Measurements from ENCODE around the gene CCDC154. TPM values are rescaled to one million over a fixed set of nuclear protein-coding genes. Genes with fewer than 3 reads are reported as not detected.
A peak's percentile ranks its signal among the peaks of the same experiment; 100 is the strongest.

Gene CCDC154
- total and polyA plus RNA-seq, 2 experiments from 2014 or later: 0.31 TPM; not detected in 1

DNA sequence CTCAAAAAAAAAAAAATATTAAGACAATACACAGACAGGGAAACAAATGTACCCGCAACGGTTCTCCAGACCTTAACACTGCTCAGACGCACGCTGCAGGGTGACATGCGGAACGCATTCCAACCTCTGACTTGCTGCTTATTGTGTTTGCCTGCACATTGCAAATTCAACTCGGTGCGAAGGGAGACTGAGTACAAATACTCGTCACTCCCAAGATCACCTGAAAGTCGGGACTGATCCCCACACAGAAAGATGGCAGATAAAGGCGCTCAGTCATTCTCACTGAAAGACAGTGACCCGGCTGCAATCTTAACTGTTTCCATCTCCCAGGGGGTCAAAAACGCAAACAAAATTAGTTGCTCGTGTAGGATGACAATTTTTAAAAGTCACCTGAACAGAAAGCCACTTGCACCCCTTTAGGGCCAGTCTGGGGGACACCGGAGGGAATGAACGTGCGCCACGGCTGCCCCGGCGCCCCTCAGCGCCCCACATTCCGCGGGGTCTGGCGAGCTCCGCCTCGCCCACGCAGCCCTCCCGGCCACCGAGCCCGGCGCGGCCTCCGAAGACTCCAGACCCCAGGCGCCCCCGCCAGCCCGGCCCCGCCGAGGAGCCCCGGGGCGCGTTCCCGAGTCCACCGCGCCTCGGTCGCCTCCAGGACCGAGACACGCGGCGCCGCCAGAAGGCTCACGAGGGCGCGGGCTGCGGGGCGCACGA is 29.9 kb upstream of the CCDC154 start (continued):
- TF ChIP-seq EZH2phosphoT487 (IDR thresholded peaks at IDR 0.05; ENCODE audit: unreplicated experiment): no peak
- no peak for TF ChIP-seq ZNF114 (CRISPR knock-in tag; IDR thresholded peaks at IDR 0.05)
- no peak for TF ChIP-seq EZH2 (IDR thresholded peaks at IDR 0.05; ENCODE audit: low read depth, unreplicated experiment)
- TF ChIP-seq, protein P1, sequence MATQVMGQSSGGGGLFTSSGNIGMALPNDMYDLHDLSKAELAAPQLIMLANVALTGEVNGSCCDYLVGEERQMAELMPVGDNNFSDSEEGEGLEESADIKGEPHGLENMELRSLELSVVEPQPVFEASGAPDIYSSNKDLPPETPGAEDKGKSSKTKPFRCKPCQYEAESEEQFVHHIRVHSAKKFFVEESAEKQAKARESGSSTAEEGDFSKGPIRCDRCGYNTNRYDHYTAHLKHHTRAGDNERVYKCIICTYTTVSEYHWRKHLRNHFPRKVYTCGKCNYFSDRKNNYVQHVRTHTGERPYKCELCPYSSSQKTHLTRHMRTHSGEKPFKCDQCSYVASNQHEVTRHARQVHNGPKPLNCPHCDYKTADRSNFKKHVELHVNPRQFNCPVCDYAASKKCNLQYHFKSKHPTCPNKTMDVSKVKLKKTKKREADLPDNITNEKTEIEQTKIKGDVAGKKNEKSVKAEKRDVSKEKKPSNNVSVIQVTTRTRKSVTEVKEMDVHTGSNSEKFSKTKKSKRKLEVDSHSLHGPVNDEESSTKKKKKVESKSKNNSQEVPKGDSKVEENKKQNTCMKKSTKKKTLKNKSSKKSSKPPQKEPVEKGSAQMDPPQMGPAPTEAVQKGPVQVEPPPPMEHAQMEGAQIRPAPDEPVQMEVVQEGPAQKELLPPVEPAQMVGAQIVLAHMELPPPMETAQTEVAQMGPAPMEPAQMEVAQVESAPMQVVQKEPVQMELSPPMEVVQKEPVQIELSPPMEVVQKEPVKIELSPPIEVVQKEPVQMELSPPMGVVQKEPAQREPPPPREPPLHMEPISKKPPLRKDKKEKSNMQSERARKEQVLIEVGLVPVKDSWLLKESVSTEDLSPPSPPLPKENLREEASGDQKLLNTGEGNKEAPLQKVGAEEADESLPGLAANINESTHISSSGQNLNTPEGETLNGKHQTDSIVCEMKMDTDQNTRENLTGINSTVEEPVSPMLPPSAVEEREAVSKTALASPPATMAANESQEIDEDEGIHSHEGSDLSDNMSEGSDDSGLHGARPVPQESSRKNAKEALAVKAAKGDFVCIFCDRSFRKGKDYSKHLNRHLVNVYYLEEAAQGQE (IDR thresholded peaks at IDR 0.05; ENCODE audit: unreplicated experiment): no peak
- no peak for TF ChIP-seq STAT1 (IDR thresholded peaks at IDR 0.05; ENCODE audit: unreplicated experiment)

DNA sequence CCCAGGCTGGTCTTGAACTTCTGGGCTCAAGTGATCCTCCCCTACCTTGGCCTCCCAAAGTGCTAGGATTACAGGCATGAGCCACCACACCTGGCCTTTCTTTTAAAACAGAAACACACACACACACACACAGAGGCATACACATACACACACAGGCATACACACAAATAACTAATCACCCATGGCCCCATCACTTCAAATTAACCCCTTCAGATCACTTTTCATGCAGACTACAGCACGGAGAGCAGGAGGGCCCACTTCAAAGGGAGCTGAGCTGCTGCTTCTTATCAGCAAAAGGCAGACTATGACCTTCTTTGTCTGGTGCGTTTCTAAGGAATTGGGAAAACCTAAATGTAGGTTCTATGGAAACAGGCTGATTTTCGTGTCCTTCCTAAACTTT is 28.6 kb upstream of the CCDC154 start:
- DNase-seq (ENCODE audit: low spot score): no peak
- Histone ChIP-seq H2AFZ (no peak overlapping the region), H3K36me3 (ENCODE audit: insufficient read depth) (no peaks in the 10 kb centered on the region), H3K27ac (ENCODE audit: low read depth) (no peak overlapping the region), H3K4me3 (no peak overlapping the region), H3K9me2 (ENCODE audit: insufficient read depth) (no peaks in the 10 kb centered on the region), H3K4me1 (ENCODE audit: insufficient read depth) (peaks cover 3% of the 10 kb centered on the region; the same call in 1 of the 2 replicates), H3K79me2 (replicated peaks; ENCODE audit: insufficient read depth) (peaks cover 64% of the 10 kb centered on the region), H4K20me1 (replicated peaks; ENCODE audit: insufficient read depth) (peaks cover 26% of the 10 kb centered on the region), H3K27me3 (ENCODE audit: insufficient read depth) (no peaks in the 10 kb centered on the region), H3F3A (replicated peaks; ENCODE audit: low read depth) (no peaks in the 10 kb centered on the region), H3K4me2 (no peak overlapping the region)
- Mint-ChIP-seq H3K4me3 (peak overlapping the region; percentile 47), H3K36me3 (ENCODE audit: low read depth) (peaks cover 3% of the 10 kb centered on the region), H3K4me1 (peaks cover 11% of the 10 kb centered on the region), H3K9me3 (peaks cover 19% of the 10 kb centered on the region; the same call in 2 of the 3 replicates), H3K27ac (peak overlapping the region; percentile 4; the same call in 1 of the 2 replicates), H3K27me3 (ENCODE audit: insufficient read depth, low read depth, poor library complexity) (peaks cover 12% of the 10 kb centered on the region)
- no peak for ATAC-seq
- no peak for TF ChIP-seq NANOG (IDR thresholded peaks at IDR 0.05; ENCODE audit: borderline replicate concordance)
- TF ChIP-seq POLR2AphosphoS5 (IDR thresholded peaks at IDR 0.05; ENCODE audit: low read depth): no peak
- no peak for TF ChIP-seq EZH2 (IDR thresholded peaks at IDR 0.05; ENCODE audit: low read depth, unreplicated experiment)
- TF ChIP-seq CREB1 (CRISPR knock-in tag; IDR thresholded peaks at IDR 0.05; ENCODE audit: low read depth): no peak
- TF ChIP-seq, protein P2, sequence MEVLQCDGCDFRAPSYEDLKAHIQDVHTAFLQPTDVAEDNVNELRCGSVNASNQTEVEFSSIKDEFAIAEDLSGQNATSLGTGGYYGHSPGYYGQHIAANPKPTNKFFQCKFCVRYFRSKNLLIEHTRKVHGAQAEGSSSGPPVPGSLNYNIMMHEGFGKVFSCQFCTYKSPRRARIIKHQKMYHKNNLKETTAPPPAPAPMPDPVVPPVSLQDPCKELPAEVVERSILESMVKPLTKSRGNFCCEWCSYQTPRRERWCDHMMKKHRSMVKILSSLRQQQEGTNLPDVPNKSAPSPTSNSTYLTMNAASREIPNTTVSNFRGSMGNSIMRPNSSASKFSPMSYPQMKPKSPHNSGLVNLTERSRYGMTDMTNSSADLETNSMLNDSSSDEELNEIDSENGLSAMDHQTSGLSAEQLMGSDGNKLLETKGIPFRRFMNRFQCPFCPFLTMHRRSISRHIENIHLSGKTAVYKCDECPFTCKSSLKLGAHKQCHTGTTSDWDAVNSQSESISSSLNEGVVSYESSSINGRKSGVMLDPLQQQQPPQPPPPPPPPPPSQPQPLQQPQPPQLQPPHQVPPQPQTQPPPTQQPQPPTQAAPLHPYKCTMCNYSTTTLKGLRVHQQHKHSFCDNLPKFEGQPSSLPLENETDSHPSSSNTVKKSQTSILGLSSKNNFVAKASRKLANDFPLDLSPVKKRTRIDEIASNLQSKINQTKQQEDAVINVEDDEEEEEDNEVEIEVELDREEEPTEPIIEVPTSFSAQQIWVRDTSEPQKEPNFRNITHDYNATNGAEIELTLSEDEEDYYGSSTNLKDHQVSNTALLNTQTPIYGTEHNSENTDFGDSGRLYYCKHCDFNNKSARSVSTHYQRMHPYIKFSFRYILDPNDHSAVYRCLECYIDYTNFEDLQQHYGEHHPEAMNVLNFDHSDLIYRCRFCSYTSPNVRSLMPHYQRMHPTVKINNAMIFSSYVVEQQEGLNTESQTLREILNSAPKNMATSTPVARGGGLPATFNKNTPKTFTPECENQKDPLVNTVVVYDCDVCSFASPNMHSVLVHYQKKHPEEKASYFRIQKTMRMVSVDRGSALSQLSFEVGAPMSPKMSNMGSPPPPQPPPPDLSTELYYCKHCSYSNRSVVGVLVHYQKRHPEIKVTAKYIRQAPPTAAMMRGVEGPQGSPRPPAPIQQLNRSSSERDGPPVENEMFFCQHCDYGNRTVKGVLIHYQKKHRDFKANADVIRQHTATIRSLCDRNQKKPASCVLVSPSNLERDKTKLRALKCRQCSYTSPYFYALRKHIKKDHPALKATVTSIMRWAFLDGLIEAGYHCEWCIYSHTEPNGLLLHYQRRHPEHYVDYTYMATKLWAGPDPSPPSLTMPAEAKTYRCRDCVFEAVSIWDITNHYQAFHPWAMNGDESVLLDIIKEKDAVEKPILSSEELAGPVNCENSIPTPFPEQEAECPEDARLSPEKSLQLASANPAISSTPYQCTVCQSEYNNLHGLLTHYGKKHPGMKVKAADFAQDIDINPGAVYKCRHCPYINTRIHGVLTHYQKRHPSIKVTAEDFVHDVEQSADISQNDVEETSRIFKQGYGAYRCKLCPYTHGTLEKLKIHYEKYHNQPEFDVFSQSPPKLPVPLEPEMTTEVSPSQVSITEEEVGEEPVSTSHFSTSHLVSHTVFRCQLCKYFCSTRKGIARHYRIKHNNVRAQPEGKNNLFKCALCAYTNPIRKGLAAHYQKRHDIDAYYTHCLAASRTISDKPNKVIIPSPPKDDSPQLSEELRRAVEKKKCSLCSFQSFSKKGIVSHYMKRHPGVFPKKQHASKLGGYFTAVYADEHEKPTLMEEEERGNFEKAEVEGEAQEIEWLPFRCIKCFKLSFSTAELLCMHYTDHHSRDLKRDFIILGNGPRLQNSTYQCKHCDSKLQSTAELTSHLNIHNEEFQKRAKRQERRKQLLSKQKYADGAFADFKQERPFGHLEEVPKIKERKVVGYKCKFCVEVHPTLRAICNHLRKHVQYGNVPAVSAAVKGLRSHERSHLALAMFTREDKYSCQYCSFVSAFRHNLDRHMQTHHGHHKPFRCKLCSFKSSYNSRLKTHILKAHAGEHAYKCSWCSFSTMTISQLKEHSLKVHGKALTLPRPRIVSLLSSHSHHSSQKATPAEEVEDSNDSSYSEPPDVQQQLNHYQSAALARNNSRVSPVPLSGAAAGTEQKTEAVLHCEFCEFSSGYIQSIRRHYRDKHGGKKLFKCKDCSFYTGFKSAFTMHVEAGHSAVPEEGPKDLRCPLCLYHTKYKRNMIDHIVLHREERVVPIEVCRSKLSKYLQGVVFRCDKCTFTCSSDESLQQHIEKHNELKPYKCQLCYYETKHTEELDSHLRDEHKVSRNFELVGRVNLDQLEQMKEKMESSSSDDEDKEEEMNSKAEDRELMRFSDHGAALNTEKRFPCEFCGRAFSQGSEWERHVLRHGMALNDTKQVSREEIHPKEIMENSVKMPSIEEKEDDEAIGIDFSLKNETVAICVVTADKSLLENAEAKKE (CRISPR knock-in tag; IDR thresholded peaks at IDR 0.05): no peak
- TF ChIP-seq ZNF331 (CRISPR knock-in tag; IDR thresholded peaks at IDR 0.05; ENCODE audit: low read depth): no peak
- no peak for TF ChIP-seq ZNF114 (CRISPR knock-in tag; IDR thresholded peaks at IDR 0.05)
- TF ChIP-seq, protein P3, sequence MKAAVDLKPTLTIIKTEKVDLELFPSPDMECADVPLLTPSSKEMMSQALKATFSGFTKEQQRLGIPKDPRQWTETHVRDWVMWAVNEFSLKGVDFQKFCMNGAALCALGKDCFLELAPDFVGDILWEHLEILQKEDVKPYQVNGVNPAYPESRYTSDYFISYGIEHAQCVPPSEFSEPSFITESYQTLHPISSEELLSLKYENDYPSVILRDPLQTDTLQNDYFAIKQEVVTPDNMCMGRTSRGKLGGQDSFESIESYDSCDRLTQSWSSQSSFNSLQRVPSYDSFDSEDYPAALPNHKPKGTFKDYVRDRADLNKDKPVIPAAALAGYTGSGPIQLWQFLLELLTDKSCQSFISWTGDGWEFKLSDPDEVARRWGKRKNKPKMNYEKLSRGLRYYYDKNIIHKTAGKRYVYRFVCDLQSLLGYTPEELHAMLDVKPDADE (IDR thresholded peaks at IDR 0.05): no peak
- no peak for TF ChIP-seq JUNB (IDR thresholded peaks at IDR 0.05; ENCODE audit: unreplicated experiment)
- TF ChIP-seq STAT1 (IDR thresholded peaks at IDR 0.05; ENCODE audit: unreplicated experiment): no peak

All from GM23338 (cell line).